Cerebellar nuclear complex (tissue), 1 donor: ENCODE measurements around the gene MIDN.

ENCODE experiments used
- DNase-seq, 2 experiments: peaks; one replicate each; lab custom pipeline; 2025; lab: John Stamatoyannopoulos, UW

The MIDN gene

DNA sequence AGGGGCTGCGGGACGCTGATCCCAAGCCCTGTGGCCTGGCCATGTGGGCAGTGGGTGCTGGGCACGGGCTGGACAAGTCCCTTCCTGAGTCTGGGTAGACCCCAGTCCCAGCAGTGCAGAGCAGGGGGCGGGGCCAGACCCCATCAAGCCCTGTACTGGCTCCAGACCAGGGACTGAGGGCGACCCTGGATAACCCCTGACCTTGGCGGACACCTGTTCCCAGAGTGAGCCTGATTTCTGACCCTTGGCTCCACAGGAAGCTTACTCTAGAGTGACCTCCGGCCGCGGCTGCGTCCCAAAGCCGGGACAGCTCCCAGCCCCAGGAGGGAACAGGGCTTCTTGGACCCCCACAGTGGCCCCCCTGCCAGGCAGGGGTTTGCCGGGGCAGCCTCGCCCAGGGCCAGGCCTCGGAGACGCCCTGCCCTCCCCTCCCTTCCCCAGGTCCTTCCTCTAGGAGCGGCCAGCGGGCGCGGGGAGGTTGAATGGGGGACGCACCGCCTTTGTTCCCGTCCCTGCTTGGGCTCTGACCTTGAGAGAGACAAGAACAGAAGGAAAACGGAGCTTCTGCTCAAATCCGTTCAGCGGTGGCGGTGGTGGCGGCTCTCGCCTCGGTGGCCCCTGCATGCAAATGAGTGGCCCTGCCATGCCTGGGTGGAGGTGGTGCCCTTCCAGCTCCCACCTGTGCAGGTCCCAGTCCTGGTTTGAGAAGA, 35.0 kb downstream of the MIDN start:
- no peak for DNase-seq

DNA sequence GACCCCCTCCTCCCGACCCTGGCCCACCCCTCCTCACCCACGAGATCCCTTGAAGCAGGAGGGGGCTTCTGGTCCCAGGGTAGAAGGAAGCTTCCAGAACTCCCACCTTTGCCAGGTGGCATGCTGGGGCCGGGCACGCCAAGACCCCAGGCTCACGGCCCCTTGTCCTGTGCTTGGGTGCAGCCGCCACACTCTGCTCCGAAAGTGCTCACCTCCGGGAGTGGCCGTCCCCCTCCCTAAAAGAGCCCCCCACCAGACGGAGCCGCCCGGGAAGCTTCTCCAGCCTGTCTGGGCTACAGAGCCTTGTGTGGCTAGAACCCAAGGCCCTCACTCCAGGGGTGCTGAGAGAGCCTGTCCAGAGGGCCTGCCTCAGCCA, 35.5 kb downstream of the MIDN start:
- DNase-seq, result no peak

- no peak for DNase-seq
Measured at GRCh38 chr19:1284293-1284978, 36.1 kb downstream of the MIDN start.

GRCh38 chr19:1284979-1285736, 36.8 kb downstream of the MIDN start:
- no peak for DNase-seq

GRCh38 chr19:1285737-1286360, 37.5 kb downstream of the MIDN start, which contains the start of gene EFNA2:
Gene EFNA2 (plus strand): TSS chr19:1285873. CDS start chr19:1286169, 296 bp downstream.
- DNase-seq, result no peak

GRCh38 chr19:1286487-1287353, 38.3 kb downstream of the MIDN start:
- DNase-seq, result no peak

DNA sequence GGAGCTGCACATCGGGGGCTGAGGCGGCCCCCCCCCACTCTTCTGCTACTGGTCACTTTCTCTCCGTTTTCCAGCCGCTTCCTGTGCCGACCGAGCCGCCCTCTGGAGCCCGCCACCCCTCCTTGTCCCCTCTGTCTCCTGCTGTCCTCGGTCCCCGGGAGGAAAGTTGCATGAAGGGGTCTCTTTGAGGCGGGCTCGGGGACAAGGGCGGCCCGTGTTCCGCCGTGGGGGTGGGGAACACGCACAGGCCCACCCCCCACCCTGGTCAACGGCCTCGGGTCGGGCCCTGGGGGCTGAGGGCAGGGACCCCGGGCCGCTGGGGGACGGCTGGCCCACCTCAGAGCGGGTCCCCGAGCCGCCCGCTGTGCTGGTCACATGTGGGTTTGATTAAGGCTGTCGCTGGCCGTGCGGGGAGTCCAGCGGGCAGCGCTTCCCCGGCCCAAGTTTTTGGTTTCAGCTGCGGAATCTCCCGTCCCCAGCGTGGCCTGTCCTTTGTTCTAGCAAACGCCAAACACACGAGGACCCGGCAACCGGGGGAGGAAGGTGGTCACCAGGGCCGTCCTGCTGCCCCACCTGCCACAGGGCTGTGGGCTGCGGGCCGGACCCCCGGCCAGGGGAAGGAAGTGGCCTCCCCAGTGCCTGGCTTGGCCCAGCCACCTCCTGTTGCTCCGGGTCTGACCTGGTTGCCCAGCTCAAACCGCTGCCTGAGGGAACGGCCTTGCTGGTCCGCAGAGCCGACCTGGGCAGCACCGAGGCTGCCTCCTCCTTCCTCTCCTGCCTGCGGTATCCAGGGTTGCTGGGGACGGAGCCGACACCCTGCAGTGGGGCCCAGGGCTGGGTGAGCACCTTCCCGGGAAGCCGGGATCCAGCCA, 39.2 kb downstream of the MIDN start:
- no peak for DNase-seq

- DNase-seq, result no peak
Measured at GRCh38 chr19:1288226-1288612, 39.8 kb downstream of the MIDN start.

DNA sequence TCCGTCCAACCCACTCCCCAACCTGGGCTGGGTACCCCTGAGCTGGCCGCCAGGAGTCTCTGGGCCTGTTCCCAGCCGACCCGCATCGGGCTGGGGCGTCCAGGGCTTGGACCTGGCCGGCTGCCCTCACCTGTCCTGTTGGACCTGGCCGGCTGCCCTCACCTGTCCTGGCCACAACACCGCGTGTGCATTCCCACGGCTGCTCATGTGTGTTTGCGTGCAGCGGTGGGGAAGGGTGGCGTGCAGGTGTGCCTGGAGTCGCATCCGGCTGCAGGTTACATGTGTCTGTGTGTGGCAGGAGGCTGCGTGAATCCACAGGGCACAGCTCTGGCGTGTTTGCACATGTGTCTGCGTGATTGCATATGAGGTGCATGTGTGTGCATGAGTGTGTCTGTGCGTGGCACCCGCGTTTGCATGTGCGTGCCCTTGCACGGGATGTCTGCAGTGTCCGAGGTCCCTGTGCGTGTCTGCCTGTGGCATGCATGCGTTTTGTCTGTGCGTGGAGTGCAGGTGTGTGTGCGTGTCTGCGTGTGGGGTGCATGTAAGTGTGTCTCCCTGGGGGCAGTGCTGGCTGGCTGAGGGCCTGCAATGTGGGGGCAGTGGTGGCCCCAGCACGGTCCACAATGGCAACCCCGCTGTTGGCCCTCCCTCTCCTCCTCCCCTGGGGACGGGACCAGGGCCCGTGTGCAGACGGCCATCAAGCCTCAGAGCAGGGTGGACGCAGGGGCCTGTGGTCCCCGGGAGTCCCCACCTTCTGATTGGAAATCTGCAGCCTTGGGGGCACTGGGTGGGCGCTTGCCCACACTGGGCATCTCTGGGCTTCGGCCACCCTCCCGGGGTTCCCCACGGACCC, 40.7 kb downstream of the MIDN start:
- no peak for DNase-seq

GRCh38 chr19:1289686-1290025, 41.3 kb downstream of the MIDN start:
- no peak for DNase-seq

GRCh38 chr19:1290196-1290702, 41.9 kb downstream of the MIDN start:
- DNase-seq, result no peak

- no peak for DNase-seq
Measured at GRCh38 chr19:1290703-1291651, 42.6 kb downstream of the MIDN start.

- DNase-seq, result no peak
Measured at GRCh38 chr19:1291761-1292418, 43.5 kb downstream of the MIDN start.

GRCh38 chr19:1292419-1293151, 44.2 kb downstream of the MIDN start:
- DNase-seq, result no peak

DNA sequence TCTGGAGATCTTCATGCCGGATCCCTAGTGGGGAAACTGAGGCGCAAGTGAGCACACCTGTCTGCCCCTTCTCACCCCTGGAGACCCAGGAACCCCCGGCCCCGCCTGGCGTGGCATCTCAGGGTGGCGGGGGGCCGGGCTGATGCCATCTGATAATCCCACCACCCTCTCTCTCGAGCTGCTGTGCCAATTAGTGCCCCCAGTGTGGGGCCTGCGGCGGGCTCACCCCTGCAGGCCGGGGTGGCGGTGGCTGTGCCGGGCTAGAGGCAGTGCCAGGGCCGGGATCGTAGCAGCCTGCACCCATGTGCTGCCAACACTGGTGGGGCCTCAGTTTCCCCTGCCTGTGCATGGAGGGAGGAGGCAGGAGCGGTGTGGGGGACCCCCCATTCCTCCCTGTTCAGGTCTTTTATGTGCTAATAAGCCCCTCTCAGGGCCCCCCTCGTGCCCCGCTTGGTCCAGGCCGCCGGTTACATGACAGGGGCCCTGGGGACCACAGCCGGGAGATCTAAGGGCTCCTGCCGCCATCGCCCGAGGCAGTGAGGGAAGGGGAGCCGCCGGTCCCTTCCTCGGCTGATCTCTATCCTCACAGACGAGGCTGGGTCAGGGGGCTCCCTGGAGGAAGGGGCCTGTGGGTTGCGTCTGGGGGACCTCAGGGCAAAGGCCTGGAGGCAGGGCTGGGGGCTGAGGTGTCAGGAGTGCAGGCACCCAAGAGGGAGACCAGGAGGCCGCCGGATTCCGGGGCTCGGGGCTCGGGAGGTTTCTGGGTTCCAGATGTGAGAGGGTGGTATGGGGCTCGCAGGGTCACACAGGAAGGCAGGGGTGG, 45.6 kb downstream of the MIDN start:
- DNase-seq, result no peak

- DNase-seq, result no peak
Measured at GRCh38 chr19:1294688-1295087, 46.3 kb downstream of the MIDN start.
